Stimulated activated naive CD4-positive, alpha-beta T cell (primary cell): ENCODE measurements around the gene BCAS2.
A peak's percentile ranks its signal among the peaks of the same experiment; 100 is the strongest.
"Not testable (repeated sequence)": the region's sequence is repeated elsewhere in the genome, so short reads cannot be mapped to it uniquely, and the experiment has no call there.

Source experiments
- DNase-seq, 6 experiments: peaks; one replicate each; lab custom pipeline; 2025; lab: John Stamatoyannopoulos, UW

The BCAS2 gene

GRCh38 chr1:114581335-114582287 lies at the start of gene BCAS2:
TSS of gene BCAS2 (minus strand) at chr1:114581615. CDS start at chr1:114581591, 24 bp downstream.
- peak; percentile 81 to 97 (median 96) for DNase-seq

- no peak for DNase-seq
Measured at GRCh38 chr1:114627107-114627506, 45.7 kb upstream of the BCAS2 start.

- no peak for DNase-seq
Measured at GRCh38 chr1:114623364-114623763, 41.9 kb upstream of the BCAS2 start.

DNA sequence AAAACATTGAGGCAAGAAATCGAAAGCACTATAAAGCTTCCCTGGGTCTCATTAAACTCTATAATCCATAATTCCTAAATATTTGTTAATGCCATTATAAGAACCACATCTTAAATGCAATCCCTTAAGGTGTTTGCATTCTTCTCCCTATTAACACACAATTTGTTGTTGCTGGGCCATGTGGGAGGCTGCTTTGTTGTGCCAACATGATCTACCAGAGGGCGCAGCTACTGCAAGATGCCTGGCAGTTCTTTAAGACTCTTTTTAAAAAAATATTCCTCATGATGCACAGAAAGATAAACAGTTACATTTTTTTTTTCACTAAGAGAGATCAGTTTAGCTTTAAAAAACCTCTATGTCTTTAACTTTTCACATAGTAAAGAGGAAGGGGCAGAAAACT lies 39.0 kb upstream of the BCAS2 start:
- no peak for DNase-seq

DNA sequence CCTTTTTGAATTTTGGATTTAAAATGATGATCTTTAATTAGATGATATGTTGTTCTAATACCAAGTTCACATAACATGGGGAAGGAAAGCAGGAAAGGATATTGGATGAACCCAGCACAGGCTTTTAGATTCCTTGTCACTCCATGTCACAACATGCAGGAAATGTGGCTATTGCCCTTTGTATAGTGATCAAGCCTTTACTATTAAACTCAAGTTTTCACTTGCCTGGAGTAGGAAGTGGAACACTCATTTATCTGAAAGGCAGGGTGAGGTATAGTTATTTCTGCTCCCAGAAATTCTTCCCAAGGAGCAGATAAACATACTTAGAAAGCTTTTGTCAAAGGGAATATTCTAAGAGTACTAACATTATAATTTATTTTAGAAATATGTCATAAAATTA lies 37.2 kb upstream of the BCAS2 start:
- no peak for DNase-seq

- DNase-seq, result no peak
Measured at GRCh38 chr1:114610546-114611245, 29.3 kb upstream of the BCAS2 start.

DNA sequence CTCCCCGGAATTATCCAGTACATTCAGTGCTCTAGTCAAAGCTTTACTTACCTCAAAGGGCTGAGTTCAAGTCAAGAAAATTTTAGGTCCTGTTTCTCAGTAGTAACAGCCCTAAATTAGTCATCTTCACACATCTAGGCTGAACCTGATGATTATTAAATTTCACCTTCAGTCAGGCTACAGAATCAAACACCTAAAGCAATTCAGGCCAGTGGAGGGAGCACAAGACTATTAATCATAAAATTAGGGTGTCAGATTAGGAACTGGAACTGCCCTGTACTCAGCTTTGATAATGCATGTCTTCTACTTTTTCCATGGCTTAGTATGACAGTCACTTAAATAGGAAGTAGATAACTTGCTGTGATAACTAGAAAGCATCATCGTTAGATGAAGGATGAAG lies 28.4 kb upstream of the BCAS2 start:
- DNase-seq, result no peak

GRCh38 chr1:114609026-114609425 lies 27.6 kb upstream of the BCAS2 start:
- no peak for DNase-seq

DNA sequence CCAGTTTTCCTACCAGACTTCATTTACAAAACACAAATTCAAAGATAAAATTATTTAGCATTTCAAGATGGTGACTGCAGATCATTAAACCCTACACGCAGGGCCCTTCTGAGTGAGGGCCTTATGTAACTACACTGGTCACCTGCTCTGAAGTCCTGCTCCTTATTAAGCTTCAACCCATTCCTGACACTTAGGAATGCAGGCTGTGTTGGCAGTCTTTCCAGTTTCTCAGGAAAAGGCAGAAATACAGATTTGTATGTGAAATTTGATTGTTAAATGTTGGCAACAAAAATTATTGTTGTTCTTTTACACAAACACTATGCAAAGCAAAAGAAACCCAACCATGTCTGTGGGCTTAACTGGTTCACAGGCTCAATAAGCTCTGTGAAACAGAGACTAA lies 25.8 kb upstream of the BCAS2 start:
- DNase-seq, result no peak

- DNase-seq, result no peak
Measured at GRCh38 chr1:114597949-114598348, 16.5 kb upstream of the BCAS2 start.

GRCh38 chr1:114595602-114596001 lies 14.2 kb upstream of the BCAS2 start:
- DNase-seq, result no peak

DNA sequence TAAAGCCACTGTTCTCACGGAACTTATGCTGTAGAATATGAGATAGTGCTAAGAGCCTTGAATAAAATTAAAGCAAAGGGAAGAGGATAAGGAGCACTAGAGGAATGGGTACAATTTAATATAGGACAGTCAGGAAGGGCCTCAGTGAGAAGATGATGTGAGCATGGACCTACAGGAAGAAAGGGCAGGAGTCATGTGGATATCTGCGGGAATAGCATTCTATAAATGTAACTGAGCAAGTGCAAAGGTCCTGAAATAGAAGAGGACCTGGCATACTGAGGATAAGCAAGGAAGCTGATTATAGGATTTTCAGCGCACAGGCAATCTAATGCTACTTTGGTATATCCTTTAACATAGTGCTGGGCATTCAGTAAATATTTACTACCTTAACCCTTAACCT lies 12.6 kb upstream of the BCAS2 start:
- no peak for DNase-seq

DNA sequence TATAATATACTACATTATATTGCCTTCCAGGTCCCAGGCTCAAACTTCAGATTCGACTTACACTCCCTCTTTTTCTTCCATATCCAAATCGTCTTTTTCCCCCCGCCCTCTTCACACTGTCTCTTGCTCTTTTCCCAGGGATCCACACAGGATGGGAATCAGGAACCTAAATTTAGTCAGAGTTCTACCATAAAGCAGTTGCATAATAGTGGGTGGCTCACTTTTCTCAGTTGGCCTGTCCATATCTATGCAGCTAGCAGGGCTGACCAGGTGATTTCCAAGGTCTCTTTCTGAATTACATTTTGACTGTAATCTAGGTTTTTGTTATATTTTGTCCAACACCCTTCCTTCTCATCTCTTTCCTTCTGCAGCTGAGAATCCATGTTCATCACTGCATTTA lies 7.7 kb upstream of the BCAS2 start:
- no peak for DNase-seq

GRCh38 chr1:114588196-114588689 lies 6.8 kb upstream of the BCAS2 start:
- DNase-seq, result no peak

DNA sequence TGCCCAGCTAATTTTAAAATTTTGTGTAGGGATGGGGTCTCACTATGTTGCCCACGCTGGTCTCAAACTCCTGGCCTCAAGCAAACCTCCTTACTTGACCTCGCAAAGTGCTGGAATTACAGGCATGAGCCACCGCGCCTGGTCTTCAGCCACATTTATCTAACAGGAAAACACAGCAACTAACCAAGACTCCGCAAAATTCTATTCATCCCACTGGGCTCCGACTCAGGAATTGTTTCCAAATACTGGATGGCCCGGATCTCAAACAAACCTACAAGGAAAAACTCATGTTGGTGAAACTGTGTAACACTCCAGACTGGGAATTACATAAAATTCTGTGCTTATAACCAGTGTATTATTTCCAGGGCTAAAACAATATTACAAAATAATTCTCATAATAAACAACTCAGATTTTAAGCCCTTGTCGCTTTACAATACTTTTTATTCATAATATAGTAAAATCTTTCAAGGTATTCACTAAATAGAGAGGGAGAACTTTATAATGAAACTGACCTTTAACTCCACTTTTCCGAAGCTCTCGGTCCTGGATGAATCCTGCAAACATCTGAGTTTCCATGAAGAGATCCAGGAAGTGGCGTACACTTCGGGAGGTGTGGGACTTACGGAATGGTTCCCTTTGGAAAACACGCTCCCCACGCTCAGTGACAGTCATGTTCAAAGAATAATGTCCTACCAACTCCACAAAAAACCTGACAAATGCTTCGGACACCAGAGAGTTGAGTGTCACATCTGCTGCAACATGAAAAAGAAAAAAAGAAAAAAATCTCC lies 6.0 kb upstream of the BCAS2 start:
- no peak for DNase-seq

- no peak for DNase-seq
Measured at GRCh38 chr1:114586513-114587047, 5.2 kb upstream of the BCAS2 start.

DNA sequence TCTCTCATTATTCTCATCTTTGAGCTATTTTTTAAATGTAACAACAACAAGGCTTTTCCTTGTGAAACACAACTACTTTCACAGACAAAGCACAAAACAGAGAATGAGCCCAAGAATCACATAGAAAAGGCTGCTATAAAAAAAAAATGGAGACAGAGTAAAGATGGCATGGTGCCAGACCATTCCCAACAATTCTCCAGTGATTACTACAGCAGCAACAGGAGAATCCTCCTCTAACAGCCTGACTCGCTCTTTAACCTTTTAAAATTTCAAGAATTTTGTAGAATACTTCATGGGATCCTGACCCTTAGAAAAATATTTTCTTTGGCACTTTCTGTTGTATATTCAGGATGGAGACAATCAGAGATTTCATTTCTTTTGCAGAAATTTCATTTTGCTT lies 3.8 kb upstream of the BCAS2 start:
- DNase-seq, result no peak

- DNase-seq, result no peak
Measured at GRCh38 chr1:114574365-114574764, 7.0 kb downstream of the BCAS2 start.

DNA sequence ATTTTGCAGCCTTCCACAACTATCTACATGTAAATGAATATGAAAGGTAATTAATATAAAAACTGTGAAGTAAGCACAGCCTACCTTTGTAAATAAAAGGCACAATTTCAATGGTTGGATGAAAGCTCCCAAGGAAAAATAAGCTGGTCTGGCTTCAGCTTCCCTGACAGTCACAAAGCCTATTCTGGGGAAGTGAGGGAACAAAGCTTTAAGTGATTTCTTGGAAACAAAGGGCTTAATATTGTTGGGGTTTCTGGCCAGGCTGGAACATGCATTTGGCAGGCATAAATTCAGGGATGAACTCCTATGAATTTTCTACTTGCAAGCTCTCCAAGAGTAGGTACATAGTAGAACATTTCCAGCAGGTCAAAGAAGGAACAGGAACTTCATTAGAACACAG lies 17.3 kb downstream of the BCAS2 start:
- no peak for DNase-seq

GRCh38 chr1:114562978-114563510 lies 18.4 kb downstream of the BCAS2 start:
- not testable (repeated sequence) for DNase-seq

- no peak for DNase-seq
Measured at GRCh38 chr1:114561333-114561732, 20.1 kb downstream of the BCAS2 start.

DNA sequence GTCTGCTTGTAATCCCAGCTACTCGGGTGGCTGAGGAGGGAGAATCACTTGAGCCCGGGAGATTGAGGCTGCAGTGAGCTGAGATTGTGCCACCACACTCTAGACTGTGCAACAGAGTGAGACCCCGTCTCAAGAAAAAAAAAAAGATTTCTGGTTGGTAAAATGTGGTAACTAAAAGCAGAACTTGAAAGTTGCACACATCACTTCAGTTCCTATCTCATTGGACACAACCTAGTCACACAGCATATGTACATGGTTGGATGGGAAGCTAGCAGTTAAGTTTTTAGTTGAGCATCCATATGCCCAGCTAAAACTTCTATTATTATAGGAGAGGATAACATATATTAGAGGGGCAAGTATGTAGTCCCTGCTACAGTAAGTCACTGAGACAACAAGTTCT lies 22.1 kb downstream of the BCAS2 start:
- no peak for DNase-seq
